T47D (cell line): ENCODE measurements around the gene WDR74.
"Not testable (repeated sequence)": the region's sequence is repeated elsewhere in the genome, so short reads cannot be mapped to it uniquely, and the experiment has no call there.

Experiments
- DNase-seq, 2 experiments: peaks; one replicate each; pipeline versions ENCODE4 v3.0.0 to v3.0.0-alpha.2; 2011 to 2012; ENCODE audit warnings: low read depth in 1 of 2, low spot score in 1 of 2
- JUND ChIP-seq: IDR thresholded peaks from 2 replicates; pipeline ENCODE4 v1.6.1; 2012; ENCODE audit warnings: low read depth
- in situ Hi-C: cut with HindIII; loops from 2 replicates; pipeline ENCODE4 v1.10.0; 2016; ENCODE audit warnings: low sequenced_read_pairs, low pct_unique_long_range_greater_than_20kb

WDR74 gene

GRCh38 chr11:62854825-62855570, 15.6 kb upstream of the WDR74 start:
- no peak for DNase-seq
- in situ Hi-C loops = no loop called here

GRCh38 chr11:62854013-62854824, 14.8 kb upstream of the WDR74 start:
- in situ Hi-C loops = no loop called here
- TF ChIP-seq JUND = no peak
- DNase-seq = no peak

More at GRCh38 chr11:62854825-62855570, 15.6 kb upstream of the WDR74 start:
- TF ChIP-seq JUND = no peak

DNA sequence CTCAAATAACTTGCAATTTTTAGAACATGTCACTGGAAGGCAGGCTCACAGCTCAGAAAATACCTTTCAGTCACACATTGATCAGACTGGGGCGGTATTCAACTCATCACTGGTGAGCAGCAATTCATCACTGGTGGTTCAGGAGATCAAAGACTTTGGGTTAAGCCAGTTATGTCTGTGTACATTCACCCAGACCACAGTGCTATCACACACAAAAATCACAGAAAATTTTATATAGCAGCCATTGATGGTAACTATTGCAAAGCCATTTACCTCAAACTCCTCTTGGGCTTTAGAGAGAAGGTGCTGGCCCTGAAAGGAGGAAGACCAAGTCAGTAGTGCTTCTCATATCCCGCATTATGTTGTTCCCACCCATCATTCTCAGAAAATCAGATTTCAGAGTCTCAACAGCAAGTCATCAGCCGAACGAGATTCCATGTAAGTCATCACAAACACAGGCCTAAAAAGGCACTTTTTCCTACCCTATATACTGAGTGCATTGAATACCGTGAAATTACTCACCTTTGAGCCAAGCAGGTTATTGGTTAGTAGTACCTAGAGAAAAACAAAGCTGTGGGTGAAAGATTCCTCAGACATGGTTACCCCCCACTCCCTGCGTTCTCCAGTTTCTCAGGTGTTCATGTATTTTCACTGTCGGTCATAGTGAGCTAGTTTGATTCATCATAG, 14.0 kb upstream of the WDR74 start:
- TF ChIP-seq JUND = no peak
- in situ Hi-C loops = no loop called here
- DNase-seq = no peak

DNA sequence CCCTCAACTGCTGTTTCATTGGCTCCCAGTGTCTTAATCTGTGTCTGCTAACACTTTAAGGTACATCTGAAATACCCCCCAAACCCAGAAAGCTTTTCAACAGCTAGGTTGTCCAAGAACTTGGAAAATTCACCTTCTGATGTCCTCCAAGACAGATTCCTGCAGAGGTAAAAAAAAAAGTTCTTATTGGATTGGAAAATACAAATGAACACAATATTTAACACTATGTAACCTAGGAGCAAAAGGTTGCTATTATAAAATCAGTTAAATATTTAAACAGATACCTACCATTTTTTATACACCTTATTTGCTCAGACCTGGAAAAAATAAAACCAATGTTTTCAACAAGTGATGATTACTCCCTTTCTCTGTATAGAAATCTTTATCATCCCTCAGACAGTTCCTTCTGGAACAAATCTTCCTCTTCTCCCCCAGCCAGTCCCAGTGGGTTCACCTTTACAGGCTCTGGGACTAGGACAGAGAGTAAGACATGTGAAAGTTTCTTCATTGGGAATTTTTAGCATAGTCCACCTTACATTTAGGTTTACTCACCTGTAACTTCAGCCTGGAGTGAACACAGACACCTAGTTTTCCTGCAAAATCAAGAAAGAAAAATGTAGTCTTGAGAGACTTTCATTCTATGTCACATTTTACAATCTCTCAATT, 13.3 kb upstream of the WDR74 start:
- TF ChIP-seq JUND = no peak
- no peak for DNase-seq
- in situ Hi-C loops = no loop called here

GRCh38 chr11:62851807-62852522, 12.6 kb upstream of the WDR74 start:
- in situ Hi-C loops = no loop called here
- no peak for DNase-seq
- no peak for TF ChIP-seq JUND

GRCh38 chr11:62850911-62851806, 11.8 kb upstream of the WDR74 start:
- peak; percentile 53; the same call in 1 of the 2 replicates for TF ChIP-seq JUND
- in situ Hi-C loops = no loop called here
- DNase-seq = peak in 1 of 2 experiments; percentile 58

DNA sequence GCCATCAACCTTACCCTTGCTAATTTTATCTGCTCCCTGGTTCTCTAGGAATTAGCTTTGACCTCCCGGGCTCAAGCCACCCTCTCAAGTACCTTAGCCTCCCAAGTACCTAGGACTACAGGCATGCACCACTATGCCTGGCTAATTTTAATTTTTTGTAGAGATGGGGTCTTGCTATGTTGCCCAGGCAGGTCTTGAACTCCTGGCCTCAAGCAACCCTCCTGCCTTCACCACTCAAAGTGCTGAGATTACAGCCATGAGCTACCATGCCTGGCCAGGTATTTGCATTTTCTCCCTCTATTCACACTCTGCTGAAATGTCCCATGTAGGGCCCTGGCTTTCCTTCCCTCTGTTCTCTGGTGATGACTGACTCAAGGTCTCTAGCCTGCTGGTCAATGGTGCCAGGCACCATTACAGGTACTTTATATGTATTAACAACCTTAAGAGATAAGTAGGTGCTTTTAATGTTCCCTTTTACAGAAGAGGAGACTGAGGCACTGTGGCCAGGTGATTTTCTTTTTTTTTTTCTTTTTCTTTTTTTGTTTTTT, 8.5 kb upstream of the WDR74 start:
- TF ChIP-seq JUND = no peak
- DNase-seq = no peak
- in situ Hi-C loops = no loop called here

- in situ Hi-C loops = no loop called here
- TF ChIP-seq JUND = no peak
Measured at GRCh38 chr11:62846177-62846576, 6.8 kb upstream of the WDR74 start.

GRCh38 chr11:62844154-62844553, 4.8 kb upstream of the WDR74 start:
- no peak for DNase-seq
- no peak for TF ChIP-seq JUND
- in situ Hi-C loops = no loop called here

More at GRCh38 chr11:62846177-62846576, 6.8 kb upstream of the WDR74 start:
- DNase-seq = no peak

GRCh38 chr11:62843466-62843865, 4.1 kb upstream of the WDR74 start:
- TF ChIP-seq JUND = no peak
- no peak for DNase-seq
- in situ Hi-C loops = no loop called here

GRCh38 chr11:62842891-62843290, 3.5 kb upstream of the WDR74 start:
- in situ Hi-C loops, DNase-seq: not testable (repeated sequence)
